Measurements from ENCODE around the gene PPP1R16B.

DNA sequence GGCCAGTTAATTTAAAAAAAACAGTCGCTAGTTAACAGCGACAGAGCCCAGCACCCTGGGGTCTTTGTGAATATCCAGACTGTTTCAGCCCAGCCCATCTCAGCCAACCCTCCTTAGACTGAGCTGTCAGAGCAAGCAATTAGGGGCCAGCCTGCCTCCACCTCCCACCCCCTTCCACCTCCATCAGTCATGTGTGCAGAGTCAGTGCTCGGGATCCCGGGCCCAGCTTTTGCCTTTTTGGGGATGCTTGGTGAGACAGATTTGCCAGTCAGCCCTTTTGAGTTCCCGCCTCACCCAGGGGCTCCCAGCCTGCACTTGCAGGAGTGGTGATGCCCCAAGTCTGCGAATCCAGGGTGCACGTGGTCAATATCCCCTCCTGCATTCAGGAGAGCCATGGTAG, 114.2 kb downstream of the PPP1R16B start:
- TF ChIP-seq, protein P1, sequence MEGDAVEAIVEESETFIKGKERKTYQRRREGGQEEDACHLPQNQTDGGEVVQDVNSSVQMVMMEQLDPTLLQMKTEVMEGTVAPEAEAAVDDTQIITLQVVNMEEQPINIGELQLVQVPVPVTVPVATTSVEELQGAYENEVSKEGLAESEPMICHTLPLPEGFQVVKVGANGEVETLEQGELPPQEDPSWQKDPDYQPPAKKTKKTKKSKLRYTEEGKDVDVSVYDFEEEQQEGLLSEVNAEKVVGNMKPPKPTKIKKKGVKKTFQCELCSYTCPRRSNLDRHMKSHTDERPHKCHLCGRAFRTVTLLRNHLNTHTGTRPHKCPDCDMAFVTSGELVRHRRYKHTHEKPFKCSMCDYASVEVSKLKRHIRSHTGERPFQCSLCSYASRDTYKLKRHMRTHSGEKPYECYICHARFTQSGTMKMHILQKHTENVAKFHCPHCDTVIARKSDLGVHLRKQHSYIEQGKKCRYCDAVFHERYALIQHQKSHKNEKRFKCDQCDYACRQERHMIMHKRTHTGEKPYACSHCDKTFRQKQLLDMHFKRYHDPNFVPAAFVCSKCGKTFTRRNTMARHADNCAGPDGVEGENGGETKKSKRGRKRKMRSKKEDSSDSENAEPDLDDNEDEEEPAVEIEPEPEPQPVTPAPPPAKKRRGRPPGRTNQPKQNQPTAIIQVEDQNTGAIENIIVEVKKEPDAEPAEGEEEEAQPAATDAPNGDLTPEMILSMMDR (IDR thresholded peaks at IDR 0.05; ENCODE audit: poor library complexity, severe bottlenecking) = no peak
- TF ChIP-seq RAD21 (conservative IDR thresholded peaks at IDR 0.05) = no peak
- no peak for TF ChIP-seq EZH2 (IDR thresholded peaks at IDR 0.05; ENCODE audit: borderline replicate concordance, insufficient read depth, low read length, poor library complexity, severe bottlenecking)
- TF ChIP-seq MXI1 (conservative IDR thresholded peaks at IDR 0.05; ENCODE audit: poor library complexity, severe bottlenecking) = no peak
- no peak for TF ChIP-seq TAF1 (IDR thresholded peaks at IDR 0.05; ENCODE audit: low read depth)
- TF ChIP-seq POLR2AphosphoS5 (IDR thresholded peaks at IDR 0.05) = no peak
- TF ChIP-seq EP300 (conservative IDR thresholded peaks at IDR 0.05; ENCODE audit: poor library complexity, severe bottlenecking) = no peak
